Amygdala (tissue), 56 donors: ENCODE results near the gene SLC39A11.

Experiments used
- DNase-seq, 56 donors: peaks; one replicate each; lab custom pipeline; 2025; lab: John Stamatoyannopoulos, UW

Gene SLC39A11

GRCh38 chr17:72597354-72598087 lies 495.0 kb downstream of the SLC39A11 start:
- no peak for DNase-seq
